Lower leg skin (tissue), 3 donors: ENCODE data around the gene TNIK.

Experiments
- POLR2A ChIP-seq, 2 donors: fragments of 450-650 bp; IDR thresholded peaks; one replicate each; pipeline ENCODE4 v1.6.1; 2016 to 2017; ENCODE audit warnings: antibody characterized with exemption in 2 of 2, mild to moderate bottlenecking in 1 of 2, moderate library complexity in 1 of 2
- TF ChIP-seq, protein P1 (sequence below), 3 donors: fragments of 450-650 bp; IDR thresholded peaks; one replicate each; pipeline ENCODE4 v1.5.1; 2016; ENCODE audit warnings: antibody characterized with exemption in 3 of 3, mild to moderate bottlenecking in 3 of 3, moderate library complexity in 2 of 3

- TF ChIP-seq, protein P1, sequence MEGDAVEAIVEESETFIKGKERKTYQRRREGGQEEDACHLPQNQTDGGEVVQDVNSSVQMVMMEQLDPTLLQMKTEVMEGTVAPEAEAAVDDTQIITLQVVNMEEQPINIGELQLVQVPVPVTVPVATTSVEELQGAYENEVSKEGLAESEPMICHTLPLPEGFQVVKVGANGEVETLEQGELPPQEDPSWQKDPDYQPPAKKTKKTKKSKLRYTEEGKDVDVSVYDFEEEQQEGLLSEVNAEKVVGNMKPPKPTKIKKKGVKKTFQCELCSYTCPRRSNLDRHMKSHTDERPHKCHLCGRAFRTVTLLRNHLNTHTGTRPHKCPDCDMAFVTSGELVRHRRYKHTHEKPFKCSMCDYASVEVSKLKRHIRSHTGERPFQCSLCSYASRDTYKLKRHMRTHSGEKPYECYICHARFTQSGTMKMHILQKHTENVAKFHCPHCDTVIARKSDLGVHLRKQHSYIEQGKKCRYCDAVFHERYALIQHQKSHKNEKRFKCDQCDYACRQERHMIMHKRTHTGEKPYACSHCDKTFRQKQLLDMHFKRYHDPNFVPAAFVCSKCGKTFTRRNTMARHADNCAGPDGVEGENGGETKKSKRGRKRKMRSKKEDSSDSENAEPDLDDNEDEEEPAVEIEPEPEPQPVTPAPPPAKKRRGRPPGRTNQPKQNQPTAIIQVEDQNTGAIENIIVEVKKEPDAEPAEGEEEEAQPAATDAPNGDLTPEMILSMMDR (IDR thresholded peaks at IDR 0.05): no peak
- no peak for TF ChIP-seq POLR2A (IDR thresholded peaks at IDR 0.05)
Measured at GRCh38 chr3:171129827-171130226, 330.4 kb downstream of the TNIK start.
